ENCODE data around the gene NR2C2AP.
A peak's percentile ranks its signal among the peaks of the same experiment; 100 is the strongest.
"Not testable (repeated sequence)": the region's sequence is repeated elsewhere in the genome, so short reads cannot be mapped to it uniquely, and the experiment has no call there.

Gene NR2C2AP

DNA sequence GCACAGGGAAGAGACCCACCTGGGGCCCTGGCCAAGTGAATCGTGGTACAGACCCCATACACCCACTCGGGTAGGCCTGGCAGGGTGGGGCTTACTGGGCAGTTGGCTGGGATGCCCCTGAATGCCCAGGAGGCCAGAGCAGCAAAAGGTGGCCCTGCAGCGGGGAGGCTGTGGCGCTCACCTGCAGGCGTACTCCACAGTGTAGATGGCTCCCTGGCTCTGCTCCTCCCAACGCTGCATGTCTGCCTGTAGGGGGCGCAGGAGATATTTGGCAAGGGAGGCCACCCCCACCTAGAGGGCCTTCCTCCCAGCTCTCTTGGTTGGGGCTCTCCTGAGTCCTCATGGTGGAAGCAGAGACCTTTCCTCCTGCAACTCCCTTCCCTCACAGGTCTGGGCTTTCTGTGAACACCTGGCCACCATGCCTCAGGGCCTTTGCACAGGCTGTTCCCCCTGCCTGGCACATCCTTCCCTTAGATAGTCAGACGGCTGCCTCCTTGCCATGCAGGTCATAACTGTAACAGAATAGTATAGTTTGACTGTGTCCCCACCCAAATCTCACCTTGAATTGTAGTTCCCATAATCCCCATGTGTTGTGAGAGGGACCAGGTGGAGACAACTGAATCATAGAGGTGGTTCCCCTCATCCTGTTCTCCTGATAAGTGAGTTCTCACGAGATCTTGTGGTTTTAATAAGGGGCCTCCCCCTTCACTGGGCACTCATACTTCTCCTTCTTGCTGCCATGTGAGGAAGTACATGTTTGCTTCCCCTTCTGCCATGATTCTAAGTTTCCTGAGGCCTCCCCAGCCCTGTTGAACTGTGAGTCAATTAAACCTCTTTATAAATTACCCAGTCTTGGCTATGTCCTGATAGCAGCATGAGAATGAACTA lies 17.1 kb downstream of the NR2C2AP start:
- DNase-seq (ENCODE audit: low read depth in 2 of 2, low spot score in 1 of 2), result peak in 1 of 2 donors; percentile 40

DNA sequence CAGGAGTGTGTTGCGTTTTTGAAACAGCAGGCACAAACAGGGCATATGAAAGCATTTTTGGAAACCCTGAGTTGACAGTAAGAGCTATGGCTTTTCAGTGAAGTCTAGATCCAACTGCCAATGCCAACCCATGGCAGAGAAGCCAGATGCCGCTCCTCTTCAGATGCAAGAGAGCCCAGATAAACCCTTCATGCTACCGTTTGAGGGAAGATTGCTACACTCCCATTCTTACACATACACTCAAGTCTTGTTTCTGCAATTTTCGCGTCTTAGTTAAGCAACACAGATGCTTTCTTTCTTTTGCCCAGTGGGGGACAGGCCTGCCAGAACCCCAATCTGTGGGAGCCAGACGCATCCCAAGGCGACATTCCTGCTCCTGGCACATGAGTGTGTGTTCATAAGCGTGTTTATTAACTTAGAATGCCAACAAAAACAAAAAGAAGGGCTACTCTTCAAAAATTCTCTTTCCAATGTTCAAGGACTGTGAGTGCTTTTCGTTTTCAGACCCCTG lies 21.7 kb downstream of the NR2C2AP start:
- DNase-seq (ENCODE audit: low read depth in 2 of 2, low spot score in 1 of 2), result no peak

DNA sequence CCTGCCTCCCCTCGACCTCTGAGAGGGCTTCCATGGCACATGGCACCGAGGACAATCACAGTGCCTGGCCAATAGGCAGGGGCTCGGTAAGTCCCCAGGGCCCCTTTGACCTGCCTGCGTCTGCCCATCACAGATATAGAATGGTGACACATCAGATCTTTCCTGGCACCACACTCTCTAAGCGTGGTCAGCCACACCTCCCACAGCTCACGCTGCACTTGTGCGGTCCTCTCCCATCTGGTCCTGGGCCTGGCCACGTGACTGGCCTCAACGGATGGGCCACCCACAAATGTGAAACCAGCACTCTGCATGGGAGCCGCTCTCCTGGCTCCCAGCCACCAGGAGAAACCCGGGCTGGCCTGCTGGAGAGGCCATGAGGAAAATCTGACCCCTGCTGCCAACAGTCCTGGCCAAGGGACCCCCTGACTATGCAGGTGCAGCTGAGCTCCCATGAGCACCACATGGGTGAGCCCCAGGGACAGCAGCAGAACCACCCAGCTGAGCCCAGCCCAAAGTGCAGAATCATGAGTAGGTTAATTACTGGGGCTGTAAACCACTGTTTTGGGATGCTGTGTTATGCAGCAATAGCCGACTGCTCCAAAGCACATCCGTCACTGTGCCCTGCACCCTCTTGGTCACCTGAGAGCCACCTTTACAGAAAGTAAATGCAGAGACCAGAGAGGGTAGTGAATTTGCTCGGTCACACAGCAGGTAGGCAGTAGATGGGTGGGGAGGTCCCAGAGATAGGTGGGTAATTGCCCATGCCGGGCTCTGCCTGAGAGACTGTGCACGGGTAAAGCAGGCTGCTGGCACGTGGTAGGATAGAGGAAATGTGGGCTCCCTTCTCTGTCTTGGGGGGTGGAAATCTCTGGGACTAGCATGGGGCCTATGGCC lies 23.4 kb downstream of the NR2C2AP start:
- no peak for DNase-seq (ENCODE audit: low read depth in 2 of 2, low spot score in 1 of 2)

DNA sequence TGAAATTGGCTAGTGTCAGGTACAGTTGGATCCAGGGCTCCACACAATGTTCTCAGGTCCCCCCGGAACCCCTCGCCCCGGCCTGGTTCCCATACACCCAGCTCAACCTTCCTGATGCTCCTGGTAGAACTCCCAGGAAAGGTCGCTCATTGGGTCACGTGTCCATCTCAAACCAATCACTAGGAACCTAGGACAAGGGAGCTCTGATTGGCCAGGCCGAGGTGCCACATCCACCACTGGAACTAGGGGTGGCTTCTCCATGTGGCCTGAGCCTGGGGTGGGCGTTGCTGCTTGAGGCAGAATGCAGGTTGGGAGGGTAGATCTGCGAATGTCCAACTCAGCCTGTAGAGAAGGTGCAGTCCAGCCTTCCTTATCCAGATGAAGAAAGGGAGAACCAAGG lies 26.3 kb downstream of the NR2C2AP start:
- no peak for DNase-seq (ENCODE audit: low read depth in 2 of 2, low spot score in 1 of 2)

DNA sequence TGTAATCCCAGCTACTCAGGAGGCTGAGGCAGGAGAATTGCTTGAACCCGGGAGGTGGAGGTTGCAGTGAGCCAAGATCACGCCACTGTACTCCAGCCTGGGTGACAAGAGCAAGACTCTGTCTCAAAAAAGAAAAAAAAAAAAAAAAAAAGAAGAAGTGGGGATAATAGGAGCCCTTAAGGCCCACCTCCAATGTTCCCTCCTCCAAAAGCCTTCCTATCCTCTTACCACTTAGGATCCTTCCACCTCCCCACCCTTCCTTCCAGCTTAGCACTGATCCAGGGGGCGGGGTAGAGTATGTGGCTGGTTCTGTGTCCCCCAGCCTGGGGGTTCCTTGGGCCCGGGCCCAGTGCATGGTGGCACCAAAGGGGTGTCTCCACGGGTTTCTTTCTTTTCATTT lies 30.0 kb downstream of the NR2C2AP start:
- not testable (repeated sequence) for DNase-seq (ENCODE audit: low read depth in 2 of 2, low spot score in 1 of 2)

DNA sequence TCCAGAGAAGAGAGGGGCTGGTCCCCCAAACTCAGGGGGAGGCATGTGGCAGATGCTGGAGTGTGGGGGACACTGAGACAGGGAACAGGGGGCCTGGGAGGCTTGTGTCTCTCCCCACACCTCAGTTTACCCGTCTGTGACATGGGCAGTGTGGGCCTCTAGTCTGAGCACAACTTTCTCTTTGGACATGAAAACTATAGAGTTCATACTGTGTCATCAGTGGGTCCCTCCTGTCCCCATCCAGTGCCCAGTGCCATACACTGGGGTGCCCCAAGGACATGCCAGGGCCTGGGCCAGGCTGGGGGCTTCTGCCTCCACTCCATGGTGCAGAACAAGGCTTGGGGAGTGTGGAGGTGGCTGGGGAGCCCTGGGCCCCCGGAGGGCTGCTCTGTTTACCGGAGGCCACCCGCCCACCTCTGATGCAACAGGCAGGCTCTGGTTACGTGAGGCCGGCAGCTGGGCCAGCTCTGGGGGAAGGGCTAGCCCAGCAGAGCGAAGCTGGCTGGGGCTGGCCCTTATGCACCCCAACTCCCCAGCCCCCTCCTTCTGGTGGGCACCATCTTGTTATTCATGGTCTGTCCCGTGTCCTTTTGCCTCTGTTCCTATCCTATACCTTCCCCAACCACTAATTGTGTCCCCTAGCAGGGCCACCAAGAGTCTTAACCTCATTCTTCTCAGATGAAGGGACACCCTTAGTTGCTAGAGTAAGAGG lies 31.2 kb downstream of the NR2C2AP start:
- DNase-seq (ENCODE audit: low read depth in 2 of 2, low spot score in 1 of 2), result no peak

DNA sequence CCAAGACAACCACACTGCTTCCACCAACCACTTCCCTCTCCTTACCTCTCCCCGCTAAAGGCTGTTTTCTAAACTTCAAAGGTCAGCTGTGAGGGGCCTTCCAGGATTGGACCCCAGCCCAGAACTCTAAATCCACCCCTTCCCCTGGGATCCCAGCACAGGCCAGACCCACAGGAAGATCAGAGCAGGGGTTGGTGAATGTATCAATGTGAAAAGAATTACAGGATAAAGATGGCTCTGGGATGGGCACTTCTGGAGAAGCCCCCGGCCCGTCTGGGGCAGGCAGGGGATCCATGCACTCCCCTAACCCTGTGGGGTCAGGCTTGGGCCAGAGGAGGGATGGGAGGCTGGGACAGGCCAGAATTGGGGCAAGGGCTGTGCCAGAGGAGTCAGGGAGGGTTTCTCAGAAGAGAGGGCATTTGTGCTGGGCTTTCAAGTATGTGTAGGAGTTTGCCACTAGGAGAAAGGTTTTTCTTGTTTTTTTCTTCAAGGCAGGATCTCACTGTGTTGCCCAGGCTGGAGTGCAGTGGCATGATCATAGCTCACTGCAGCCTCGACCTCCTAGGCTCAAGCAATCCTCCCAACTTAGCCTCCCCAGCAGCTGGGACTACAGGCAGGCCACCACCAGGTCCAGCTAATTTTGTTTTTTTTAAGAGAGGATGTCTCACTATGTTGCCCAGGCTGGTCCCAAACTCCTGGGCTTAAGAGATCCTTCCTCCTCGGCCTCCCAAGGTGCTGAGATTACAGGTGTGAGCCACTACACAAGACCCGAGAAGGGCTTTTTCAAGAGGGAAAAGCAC lies 32.1 kb downstream of the NR2C2AP start:
- DNase-seq (ENCODE audit: low read depth in 2 of 2, low spot score in 1 of 2), result no peak

DNA sequence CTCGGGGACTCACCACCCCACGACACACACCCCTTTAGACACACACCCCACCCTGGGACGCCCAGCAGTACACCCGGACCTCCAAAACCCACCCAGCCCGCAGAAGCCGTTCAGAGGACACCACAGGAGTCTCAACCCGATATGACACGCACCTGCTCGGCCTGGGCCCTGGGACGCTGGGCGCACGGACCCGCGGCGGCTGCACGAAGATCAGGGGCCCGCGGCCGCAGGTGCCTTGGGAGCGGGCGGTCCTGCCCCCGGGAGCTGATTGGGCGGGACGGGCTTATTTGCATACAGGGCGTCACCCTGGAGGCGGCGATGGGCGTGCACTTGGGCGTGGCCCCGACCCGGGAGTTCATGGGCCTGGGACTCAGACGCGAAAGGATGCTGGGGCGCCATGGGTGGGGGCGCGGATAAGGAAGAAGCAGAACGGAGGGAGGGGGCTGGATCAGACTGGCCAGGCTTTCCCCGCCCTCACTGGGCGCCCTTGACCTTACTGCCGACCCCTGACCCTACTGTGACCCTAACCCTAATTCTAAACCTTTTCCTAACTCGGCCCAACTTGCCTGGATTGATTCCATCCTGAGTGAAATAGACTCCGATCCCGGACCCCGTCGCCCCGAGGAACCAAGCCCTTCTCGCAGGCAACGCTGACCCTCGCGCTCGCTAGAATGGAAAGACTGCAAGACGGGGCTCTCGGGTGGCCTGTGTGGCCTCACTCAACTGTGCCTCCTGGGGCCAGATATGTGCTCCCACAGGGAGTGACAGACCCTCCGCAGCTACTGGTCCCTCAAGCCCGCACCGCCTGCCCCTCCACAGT lies 33.0 kb downstream of the NR2C2AP start, which contains the start of gene MEF2B:
Gene MEF2B (minus strand): TSS at position 211 of the 820 bp plus-strand sequence. CDS start 19,528 bp downstream, outside the sequence.
- peak; percentile 43 to 47 for DNase-seq (ENCODE audit: low read depth in 2 of 2, low spot score in 1 of 2)

DNA sequence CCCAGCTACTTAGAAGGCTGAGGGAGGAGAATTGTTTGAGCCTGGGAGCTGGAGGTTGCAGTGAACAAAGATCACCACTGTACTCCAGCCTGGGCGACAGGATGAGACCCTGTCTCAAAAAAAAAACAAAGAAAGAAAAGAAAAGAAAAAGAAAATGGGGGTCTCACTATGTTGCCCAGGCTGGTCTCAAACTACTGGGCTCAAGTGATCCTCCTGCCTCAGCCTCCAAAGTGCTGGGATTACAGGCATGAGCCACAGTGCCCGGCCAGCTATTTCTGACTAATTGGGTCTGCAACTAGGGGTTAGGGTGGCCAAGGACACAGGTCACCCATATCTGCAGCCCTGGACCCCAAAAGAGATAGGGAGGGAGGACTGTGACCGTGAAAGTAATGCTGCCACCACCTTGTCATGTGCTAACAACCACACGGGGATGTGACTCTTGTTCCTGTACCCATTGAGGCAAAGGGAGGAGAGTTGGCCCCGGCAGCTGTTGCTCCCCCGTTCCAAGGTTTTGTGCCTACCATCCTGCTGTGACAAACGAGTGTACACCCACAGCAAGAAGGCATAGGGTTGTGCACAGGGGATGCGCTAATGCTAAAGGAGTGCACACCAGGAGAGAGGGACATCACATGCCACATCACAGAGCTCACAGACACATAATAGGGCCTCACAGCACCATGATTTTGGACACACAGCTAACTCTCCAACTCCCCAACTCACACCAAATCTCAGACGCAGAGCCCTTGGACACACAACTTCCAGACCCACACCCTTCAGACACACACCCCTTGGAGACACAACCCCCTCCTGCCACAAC lies 33.8 kb downstream of the NR2C2AP start:
- DNase-seq (ENCODE audit: low read depth in 2 of 2, low spot score in 1 of 2), result no peak

DNA sequence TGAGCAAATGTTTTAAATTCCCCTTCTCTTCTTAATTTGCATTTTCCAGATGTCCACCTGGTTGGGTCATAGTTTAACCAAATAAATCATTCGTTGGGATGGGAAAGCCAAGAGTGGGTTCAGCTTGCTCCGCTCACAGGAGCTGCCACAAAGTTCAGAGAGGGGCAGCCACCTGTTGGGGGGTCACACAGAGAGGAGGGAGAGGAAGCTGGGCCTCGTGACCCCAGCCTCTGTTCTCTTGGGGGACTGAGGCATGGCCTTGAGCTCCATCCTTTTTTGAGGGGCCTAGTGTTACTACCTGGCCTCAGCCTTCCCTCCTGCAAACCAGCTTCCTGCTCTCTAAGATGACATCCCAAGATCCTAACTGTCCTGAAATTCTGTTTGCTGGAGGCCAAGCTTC lies 35.6 kb downstream of the NR2C2AP start:
- no peak for DNase-seq (ENCODE audit: low read depth in 2 of 2, low spot score in 1 of 2)

DNA sequence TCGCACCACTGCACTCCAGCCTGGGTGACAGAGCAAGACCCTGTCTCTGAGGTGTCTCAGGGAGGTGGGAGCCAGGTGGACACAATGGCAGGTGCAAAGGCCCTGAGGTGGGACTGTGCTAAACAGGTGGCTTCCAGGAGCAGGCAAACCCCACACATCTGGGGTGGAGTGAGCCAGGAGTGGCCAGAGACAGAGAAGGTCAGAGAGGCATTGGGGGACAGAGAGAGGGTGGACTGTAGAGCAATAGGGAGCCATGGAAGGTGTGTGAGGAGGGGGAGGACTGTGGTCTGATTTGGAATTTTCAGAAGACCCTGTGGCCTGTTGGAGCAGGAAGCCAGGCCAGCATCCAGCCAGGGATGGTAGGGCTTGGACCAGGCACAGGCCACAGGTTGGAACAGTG lies 37.8 kb downstream of the NR2C2AP start:
- no peak for DNase-seq (ENCODE audit: low read depth in 2 of 2, low spot score in 1 of 2)

DNA sequence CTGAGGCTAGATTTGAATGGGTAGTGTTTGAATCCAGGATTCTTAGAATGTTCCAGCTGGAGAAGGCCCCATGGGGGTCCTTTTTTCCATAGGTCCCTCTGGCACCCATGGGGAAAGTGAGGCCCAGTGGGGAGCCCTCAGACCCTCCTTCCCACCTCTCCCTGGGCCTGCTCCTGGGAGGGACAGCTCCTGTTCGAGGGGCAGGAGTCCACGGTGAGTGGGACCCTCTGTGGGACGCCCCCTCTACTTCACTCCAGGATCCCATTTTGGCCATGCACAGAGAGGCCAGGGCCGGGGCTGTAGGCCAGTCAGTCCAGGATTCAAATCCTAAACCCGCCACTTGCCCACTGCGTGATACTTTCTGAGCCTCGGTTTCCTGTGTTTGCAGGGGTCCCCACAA lies 40.7 kb downstream of the NR2C2AP start:
- DNase-seq (ENCODE audit: low read depth in 2 of 2, low spot score in 1 of 2), result no peak

DNA sequence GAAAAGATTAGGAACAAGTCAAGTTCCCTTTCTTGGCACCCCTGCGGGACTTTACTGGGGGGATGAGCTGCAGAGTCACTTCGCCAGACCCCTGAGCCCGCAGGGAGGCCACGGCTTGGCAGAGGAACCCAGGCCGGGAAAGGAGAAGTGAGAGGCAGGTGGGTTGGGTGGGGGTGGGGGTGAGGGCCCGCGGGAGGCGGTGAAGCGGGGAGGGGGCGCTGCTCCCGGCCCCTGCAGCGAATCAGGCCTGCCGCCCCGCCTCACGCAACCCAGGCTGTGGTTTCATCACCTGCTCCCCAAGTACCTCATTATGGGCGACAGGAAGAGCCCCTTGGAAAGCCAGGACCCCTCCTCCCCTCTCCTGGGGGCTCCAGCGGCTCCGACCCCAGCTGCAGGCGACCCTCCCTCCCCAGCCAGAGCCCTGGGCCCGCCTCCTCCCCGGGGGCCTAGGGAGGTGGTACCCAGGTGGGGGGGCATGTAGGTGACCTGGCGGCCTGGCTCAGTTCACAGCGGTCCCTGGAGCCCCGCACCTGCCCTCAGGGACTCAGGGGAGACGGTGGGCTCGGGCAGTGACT lies 42.7 kb downstream of the NR2C2AP start:
- no peak for DNase-seq (ENCODE audit: low read depth in 2 of 2, low spot score in 1 of 2)

DNA sequence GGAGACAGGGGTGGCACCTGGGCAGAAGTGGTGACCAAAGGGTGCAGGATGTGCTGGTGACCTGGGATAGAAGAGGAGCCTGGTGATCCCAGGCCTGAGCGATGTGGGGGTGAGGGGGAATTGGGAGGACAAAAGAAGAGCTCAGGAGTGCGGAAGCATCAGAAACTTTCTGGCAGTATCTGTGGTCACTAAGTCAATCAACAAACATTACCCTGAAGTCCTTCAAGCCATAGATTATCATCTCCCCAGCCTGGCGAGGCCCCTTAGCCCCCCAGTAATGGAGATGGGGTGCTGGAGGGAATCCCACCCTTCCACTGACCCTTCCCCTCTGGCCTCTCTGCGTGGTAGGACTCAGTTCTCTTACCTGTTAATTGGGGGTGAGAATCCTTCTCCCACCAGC lies 43.7 kb downstream of the NR2C2AP start:
- DNase-seq (ENCODE audit: low read depth in 2 of 2, low spot score in 1 of 2), result no peak

DNA sequence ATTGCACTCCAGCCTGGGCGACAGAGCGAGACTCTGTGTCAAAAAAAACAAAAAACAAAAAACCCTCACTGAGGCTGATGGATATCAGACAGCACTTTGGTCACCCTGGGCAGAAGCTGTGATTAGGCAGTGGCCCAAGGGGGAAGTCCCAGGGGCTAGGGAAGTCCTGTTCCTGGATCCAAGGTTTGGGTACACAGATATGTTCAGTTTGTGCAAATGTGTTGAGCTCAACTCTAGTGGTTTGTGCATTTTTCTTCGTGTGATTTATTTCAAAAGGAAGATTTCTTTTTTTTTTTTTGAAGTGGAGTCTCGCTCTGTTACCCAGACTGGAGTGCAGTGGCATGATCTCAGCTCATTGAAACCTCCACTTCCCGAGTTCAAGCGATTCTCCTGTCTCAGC lies 45.4 kb downstream of the NR2C2AP start:
- DNase-seq (ENCODE audit: low read depth in 2 of 2, low spot score in 1 of 2), result no peak

DNA sequence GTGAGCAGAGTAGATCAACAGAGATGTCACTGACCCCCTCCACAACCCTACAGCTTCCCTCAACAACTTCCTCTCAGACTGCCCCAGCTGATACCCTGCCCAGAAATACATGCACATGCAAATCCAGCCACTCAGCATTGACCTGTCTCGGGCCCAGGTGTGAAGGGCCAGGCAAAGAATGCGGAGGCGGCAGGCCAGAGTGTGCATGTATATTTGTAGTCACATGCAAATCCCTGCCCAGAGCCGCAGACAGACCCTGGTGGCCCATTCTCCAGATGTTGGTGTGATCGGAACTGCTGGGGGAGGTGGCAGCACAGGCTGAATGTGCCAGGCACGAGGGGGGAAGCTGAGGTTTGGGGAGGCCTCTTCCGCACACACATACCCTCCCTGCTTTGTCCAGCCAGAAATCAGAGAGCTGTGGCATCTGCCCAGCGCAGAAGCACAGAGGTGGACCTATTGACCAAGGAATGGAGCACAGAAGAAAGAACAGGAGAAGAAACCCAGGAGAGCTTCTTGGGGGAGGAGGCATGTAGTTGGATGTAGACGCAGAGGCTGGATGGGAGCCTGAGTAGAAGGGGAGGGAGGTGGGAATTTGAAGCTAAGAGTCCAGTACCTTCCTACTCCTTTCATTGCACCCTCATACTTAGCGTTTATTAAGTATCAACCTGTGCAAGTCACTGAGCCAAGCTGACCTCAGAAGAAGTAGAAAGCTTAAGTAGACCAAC lies 47.6 kb downstream of the NR2C2AP start:
- DNase-seq (ENCODE audit: low read depth in 2 of 2, low spot score in 1 of 2), result no peak

DNA sequence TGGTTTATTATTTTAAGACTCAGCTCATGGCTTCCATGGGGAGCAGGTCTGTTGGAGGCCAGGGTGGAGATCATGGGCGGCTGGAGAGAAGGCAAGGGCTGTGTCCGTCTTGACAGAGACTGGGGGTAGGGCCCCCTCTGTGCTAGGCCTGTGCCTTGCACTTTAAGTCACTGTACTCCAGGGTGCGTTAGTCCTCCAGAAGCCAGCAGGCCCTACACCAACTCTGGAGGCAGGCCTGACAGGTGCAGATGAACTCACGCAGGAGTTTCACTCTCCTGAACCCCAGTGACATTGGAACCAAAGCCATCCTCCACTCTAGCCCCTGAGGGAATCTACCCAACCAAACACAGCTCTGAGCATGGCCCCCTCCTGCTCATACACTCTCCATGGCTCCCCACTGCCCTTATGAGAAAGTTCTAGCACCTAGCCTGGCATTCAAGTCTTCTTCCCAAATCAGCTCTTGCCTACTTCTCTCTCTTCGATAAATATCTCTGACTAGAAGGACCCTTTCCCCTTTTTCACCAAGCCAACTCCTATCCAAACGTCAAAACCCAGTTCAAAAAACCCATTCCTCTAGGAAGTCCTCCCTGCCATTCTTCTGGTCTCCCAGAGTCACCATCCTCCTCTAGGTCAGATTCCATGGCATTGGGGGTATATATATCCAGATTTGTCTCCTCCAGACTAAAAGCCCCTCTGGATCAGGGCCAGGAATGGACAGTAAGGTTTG lies 48.3 kb downstream of the NR2C2AP start:
- no peak for DNase-seq (ENCODE audit: low read depth in 2 of 2, low spot score in 1 of 2)

Data from stimulated activated CD8-positive, alpha-beta memory T cell treated with anti-CD3 and anti-CD28 coated beads, Interleukin-4, amount 100 ng/mL, for 4 hours (primary cell).